HuH-7.5 (cell line): Measurements from ENCODE around the gene PLXDC1.
"Not testable (repeated sequence)": the region's sequence is repeated elsewhere in the genome, so short reads cannot be mapped to it uniquely, and the experiment has no call there.

Source experiments
- DNase-seq: peaks from one replicate; pipeline ENCODE4 v3.0.0; 2011; ENCODE audit warnings: low spot score

Gene PLXDC1

DNA sequence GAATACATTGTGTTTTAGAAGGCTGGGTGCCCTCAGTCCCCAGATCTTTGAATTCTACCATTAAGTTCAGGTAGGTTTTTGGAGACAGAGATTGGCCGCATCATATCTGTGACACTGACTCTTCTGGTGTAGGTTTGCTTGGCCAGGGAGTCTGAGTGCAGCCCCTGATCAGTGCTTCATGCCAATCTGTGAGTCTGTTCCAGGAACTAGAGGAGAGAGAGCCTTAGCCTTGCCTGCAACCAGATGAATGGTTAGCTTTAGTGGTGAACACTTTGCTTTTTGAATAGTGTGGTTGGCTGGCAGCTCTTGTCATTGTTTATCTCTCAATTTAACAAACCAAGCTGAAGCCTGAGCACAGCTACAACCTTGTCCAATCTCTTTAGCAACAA, 87.8 kb downstream of the PLXDC1 start:
- no peak for DNase-seq

DNA sequence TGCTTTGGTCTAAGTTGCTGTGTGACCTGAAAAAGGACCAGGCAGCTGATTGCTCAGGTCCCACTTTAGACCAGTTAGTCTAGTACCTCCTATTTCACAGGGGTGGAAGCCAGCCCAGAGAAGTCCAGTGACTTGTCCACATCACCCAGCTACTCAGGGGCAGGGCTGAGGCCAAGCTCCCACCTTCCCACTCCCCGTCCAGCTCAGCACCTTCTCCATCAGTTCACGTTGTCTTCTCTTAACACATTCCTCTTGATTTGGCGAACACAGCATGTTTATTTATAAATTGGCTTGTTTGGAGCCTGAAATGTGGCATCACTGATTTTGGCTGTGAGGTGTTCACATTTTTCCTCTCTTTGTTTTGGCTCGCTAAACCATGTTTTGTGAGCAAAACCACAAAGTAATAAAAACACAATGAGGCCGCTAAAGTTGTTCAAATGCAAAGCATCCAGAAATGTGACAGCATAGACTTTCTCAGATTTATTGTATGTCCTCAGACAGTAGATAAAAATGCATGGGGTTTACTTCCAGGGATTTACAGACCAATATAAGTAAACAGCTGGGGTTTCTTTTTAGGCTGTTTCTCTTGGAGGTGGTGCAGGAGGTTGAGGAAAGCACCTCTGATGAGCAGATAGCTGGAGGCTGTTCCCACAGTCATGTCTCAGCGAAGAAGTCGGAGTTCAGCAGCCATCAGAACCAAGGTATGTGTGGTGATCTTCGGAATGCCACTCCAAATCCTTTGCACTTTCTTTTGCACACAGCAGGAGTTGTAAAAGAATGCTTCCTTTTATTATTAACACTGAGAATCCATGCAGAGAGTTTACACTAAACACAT, 88.4 kb downstream of the PLXDC1 start:
- no peak for DNase-seq

DNA sequence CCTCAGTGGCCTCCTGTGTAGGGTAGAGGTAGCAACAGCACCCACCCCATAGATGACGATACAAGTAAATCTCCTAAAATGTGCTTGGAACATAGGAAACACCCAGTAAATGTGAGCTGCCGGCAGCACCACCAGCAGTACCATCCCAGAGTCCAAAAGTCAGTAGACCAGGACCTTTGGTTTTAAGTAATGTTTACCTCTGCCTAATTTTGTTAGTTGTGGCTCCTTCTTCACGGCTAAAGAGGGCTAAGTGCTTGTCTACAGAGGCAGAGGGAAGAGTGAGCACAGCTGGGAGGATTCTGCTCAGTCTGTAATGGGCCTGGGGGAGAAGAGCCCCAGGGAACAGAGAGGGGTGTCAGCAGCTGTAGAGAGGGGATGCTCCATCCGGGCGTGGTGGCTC, 92.9 kb downstream of the PLXDC1 start:
- DNase-seq: no peak

DNA sequence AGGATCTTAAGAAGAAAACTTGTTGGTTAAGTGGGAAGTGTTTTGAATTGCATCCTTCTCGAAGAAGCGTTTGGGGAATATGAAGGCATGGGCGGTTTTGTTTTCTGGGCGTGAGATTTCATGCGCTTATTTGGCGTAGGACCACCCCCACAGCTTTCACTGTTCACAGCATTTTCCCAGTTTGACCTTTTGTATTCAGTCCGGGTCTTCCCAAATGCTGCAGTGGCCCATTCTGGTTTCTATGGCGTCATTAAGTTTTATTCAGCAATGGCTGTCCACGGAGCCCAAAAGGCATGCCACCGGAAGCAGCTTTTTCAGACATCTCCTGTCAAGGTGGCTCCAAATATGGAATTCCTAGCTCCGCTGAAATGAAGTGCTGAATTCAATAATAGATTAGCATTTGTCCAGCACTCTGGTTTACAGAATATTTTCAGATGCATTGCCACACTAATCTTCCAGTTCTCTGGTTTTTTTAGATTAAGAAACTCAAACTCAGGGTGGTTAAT, 93.7 kb downstream of the PLXDC1 start:
- DNase-seq: no peak

DNA sequence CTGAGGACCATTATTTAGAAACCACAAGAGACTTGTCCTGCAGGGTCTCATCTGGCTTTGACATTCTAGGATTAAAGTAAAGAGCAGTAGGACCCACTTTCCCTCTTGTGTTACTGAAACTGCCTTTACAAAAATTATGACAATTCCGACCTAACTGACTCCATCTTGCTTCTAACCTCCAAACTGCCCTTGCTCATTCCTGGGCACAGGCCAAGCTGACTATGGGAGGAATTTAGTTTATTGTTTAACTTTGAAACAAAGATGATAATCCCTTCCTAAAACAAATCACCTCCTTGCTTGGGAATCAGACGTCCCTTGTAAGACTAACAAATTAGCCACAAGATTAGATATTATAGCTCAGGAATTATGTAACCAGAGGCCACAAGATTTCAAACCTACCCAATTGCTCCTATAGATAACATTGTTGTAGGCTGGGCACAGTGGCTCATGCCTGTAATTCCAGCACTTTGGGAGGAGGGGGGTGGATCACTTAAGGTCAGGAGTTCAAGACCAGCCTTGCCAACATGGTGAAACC, 97.3 kb downstream of the PLXDC1 start:
- no peak for DNase-seq

DNA sequence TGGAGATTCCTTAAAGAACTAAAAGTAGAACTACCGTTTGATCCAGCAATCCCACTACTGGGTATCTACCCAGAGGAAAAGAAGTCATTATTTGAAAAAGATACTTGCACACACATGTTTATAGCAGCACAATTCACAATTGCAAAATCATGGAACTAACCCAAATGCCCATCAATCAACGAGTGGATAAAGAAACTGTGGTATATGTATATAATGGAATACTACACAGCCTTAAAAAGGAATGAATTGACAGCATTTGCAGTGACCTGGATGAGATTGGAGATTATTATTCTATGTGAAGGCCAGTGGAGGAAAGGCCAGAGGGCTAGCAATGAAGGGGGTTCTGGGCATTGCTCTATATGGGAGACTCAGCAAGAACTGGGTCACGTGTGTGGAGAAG, 99.0 kb downstream of the PLXDC1 start:
- DNase-seq: not testable (repeated sequence)

DNA sequence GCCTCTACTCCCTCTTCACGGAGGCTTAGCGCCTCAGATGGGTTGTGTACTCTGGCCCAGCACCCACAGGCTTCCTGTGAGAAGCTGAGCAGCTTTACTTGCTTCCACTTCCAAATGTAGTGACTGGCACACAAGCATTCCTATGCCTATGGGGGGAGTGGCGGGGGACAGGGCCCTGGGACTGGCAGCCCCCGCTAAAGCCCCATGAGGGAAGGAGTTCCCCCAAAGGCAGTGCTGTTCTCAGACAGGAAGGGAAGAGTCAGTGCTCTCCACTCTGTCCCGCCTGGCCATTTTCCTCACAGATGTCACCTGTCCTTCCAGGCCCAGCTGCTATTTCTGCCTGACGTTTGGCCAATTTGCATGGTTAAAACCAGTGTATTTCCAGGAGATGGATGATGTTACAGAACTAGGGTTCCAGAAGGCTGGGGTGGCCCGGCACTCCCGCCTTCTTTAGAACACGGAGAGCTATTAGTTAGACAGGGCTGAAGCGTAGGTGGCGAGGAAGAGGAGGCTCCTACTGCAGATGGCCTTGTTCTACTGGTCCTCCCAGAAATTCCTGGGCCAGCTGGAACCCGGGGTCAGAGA, 100.3 kb downstream of the PLXDC1 start:
- no peak for DNase-seq

DNA sequence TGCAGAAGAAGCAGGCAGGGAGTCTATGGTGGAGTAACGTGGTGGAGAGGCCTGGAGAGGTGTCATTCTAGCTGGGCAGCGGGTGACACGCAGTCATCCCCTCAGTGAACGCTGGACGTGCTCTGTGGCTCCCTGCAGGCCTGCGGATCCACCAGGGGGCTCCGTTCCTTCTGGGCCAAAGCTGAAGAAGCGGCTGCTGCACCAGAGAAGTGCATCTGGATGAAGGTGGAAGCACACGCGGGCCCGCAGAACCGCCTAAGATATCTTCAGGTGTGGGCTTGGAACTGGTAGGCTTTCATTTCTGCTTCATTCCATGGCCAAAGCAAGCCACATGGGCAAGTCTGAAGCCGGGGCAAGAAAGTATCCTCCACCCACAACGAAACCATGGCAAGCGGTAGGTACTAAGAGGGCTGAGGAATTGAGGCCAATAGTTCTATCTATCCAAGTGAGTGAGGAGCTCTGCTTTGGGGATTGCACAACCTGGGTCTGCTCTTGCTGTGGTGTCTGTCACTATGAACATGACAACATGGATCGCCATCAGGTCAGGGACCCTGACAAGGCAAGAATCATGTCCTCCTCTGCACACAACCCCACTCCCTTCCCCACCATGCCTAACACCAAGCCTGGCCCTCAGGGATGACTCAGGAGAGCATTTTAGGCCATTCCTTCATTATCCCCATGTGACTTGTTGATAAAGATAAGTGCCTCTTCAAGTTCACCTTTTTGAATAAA, 105.3 kb downstream of the PLXDC1 start:
- DNase-seq: no peak

DNA sequence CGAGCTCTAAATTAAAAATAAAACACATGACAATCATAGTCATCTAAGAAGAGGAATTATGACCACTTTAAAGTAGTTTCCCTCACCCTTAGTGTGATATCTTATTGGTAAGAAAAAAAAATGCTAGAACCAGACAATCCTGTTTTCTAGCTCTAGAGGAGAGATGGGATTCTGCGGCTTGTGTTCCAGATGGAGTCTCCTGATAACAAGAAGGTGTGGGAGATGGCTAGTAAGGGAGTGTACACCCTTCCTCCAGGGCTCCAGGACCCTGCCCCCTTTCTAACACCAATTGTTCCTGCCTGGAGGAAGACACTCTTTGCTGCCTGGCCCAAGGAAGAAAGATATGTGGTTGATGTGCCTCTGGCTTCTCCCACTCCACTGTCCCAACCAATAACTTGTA, 115.4 kb downstream of the PLXDC1 start:
- no peak for DNase-seq

DNA sequence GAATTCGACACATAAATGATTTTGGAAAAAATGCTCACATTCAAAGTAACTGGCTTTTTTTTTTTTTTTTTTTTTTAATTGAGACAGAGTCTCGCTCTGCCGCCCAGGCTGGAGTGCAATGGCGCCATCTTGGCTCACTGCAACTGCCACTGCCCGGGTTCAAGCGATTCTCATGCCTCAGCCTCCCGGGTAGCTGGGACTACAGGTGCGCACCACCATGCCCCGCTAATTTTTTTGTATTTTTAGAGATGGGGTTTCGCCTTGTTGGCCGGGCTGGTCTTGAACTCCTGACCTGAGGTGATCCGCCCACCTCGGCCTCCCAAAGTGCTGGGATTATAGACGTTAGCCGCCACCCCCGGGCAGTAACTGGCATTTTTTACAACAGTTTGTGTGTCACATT, 115.9 kb downstream of the PLXDC1 start:
- DNase-seq: not testable (repeated sequence)

DNA sequence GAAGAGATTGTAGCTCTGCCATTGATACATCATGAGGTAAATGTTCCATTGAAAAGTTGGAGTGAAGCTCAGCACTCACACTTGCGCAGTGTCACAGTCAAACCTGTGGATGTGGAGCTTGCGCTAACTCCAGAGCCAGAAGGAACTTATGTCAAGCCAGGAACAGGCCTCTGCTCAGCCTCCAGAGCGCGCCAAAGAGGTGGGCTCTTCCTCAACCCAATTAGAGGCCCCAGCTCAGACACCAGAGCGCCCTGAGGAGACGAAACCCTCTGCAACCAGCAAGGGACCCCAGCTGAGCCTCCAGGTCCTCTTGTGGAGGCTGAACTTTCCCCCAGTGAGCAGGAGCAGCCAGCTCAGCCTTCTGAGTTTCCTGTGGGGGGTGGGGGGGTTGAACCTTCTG, 122.7 kb downstream of the PLXDC1 start:
- DNase-seq: no peak

DNA sequence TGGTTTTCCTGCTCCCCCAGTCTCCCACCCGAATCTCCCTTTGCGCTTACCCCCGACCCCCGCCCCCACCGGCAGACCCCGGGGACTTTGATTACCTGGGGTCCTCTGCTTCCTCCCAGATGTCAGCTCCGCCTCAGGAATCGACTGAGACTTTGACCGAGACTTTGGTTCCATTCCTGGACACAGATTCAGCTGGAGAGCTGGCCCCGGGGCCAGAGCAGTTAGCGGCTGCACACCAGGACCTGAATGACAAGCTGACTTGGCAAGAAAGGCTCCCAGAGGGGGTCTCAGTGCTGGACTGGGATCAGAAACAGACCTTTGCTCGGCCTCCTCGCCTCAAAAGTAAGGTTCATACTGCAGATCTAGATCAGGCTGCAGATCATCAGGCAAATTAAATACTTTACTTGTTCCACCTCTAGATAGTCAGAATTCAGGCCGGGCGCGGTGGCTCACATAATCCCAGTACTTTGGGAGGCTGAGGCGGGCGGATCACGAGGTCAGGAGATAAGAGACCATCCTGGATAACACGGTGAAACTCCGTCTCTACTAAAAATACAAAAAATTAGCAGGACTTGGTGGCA, 123.9 kb downstream of the PLXDC1 start:
- DNase-seq: no peak

DNA sequence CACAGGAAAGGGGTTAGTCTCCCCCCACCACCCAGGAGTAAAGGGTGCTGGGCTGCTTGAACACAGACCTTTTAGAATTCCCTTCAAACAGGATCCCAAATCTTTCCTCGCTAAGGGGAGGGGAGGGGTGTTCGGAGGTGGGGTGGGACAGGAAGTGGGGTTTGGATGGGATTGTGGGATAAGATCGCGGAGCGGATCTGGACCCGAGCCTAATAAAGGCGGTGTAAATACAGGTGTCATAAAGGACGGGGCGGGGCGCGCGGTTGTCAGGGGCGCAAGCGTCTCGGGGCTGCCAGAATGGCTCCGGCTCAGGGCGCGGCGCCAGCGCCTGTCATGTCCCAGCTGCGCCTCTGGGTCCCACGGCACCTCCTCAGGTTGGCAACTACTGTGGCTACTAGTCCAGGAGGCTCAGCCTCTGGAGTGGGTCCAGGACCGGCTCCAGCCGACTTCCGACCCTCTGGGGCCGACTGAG, 124.4 kb downstream of the PLXDC1 start:
- DNase-seq: no peak

DNA sequence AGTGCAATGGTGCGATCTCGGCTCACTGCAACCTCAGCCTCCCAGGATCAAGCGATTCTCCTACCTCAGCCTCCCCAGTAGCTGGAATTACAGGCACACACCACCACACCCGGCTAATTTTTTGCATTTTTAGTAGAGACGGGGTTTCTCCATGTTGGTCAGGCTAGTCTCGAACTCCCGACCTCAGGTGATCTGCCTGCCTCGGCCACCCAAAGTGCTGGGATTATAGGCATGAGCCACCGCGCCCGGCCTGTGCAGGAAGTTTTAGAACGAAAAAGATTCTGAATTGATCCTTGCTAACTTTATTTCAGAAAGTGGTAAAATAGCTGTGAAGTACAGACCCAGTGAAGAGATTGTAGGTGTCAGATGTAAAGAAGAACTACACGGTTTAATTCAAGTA, 125.1 kb downstream of the PLXDC1 start:
- DNase-seq: not testable (repeated sequence)

DNA sequence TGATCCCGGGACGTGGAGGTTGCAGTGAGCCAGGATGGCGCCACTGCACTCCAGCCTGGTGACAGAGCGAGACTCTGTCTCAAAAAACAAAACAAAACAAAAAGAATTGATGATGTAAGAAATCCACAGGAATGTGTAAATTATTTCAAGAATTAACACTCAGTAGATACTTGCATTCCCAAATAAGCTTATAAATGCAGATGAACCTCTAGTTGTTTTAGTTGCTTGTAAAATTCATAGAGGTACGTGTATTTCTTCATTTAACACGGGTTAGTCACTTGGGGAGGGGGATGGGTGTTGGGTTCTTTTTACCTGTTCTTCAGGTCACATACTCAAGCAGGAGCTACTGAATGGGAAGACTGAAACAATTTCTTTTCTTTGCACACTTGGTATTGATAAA, 128.5 kb downstream of the PLXDC1 start:
- no peak for DNase-seq

DNA sequence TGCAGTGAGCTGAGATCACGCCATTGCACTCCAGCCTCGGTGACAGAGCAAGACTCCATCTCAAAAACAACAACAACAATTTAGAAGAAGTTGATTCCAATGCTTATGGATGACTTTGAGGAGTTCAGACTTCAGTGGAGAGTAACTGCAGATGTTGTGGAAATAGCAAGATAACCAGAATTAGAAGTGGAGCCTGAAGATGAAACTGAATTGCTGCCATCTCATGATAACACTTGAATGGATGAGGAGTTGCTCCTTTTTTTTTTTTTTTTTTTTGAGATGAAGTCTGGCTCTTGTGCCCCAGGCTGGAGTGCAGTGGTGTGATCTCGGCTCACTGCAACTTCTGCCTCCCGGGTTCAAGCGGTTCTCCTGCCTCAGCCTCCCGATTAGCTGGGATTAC, 131.4 kb downstream of the PLXDC1 start:
- DNase-seq: not testable (repeated sequence)

DNA sequence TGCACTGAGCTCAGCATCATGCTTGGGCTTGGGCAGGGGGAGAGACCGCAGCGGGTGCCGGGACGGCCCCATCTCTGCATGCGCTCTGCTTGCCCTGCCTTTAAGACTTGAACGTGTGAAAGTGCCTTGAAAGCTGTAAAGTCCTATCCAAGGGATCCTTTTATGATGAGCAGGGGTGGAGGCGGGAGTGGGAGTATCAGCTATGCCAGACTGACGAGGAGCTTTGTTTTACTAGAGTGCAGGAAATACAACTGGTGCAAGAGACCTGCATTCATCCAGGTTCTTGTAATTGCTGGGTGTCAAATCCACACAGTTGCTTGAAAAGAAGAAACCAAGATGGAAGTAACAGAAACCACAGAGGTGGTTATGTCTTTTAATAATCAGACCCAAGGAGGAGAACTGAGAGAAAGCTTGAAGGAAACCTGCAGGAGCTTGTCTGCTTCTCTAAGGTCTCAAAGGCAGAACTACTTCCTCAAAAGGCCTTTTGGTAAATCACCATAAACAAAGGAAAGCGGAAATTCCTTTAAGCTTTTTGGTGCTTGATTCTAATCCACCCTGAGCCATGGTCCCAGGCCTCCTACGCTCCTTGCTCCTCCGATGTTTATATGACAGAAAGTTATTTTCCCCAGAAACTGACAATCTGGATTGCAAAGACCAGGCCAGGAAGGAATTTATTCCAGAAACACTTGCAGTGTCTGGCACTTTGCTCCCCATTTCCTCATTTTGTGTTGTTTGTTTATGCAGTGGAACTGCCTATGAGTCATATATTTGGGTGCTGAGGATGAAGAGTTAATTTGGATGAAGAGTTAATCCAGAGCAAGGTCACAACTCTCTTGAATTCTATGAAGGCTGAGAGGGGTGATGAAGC, 132.9 kb downstream of the PLXDC1 start:
- DNase-seq: no peak

DNA sequence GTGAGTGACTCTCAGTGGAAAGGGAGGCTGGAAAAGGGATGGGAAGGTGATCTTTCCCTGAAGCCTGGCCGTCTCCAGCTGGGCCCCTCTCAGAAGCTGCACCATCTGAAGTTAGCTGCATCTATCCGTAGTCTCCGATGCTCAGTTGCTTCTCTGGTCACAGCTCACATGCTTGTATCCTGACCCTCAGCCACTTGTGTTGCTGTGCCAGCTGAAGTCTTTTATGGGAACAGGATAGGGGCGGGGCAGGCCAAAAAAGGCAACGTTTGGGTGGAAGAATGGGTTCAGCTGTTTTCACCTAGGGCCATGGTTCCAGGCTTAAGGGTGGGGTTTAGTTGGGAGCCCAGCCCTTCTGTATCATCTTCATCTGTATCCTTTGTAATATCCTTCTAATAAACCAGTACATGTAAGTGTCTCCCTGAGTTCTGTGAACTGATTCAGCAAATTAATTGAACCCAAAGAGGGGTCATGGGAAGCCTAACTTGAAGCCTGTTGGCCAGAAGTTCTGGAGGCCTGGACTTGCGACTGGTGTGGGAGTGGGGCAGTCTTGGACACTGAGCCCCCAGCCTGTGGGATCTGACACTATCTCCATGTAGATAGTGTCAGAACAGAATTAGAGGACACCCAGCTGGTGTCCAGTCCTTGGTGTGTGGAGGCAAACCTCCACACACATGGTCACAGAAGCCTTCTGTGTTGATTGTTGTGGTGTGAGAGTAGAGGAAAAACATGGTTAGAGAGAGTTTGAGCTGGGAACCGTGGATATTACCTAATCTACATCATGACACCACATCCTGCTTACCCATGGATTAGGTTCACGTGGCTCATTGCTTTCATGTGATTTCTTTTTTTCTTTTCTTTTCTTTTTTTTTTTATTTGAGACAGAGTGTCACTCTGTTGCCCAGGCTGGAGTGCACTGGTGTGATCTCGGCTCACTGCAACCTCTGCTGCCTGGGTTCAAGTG, 135.0 kb downstream of the PLXDC1 start:
- no peak for DNase-seq

DNA sequence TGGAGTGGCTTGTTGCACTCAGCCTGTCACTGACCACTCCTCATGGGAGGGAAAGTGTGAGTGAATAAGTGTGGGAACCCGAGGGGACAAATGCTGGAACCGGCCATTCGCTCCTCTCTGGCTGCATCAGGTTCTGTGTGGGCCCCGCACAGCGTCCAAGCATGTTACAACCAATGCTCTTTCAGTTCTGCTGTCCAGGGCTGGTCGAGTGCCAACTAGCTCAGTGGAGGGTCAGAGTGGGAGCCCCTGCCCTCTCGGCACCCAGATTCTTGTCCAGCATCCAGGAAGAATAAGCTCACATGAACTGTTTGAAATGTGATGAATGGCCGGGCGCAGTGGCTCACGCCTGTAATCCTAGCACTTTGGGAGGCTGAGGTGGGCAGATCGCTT, 135.9 kb downstream of the PLXDC1 start:
- DNase-seq: no peak
